Measurements from ENCODE around the gene XBP1.
"Not testable (repeated sequence)": the region's sequence is repeated elsewhere in the genome, so short reads cannot be mapped to it uniquely, and the experiment has no call there.

Gene XBP1

GRCh38 chr22:28831140-28832072 is 31.0 kb upstream of the XBP1 start:
- H3K27ac ChIP-seq (ENCODE audit: low read depth, low read length, severe bottlenecking), result no peak overlapping the region
- no peaks in the 10 kb centered on the region for H3K9me3 ChIP-seq (ENCODE audit: control insufficient read depth, low read length)
- H3K36me3 ChIP-seq (ENCODE audit: control insufficient read depth, insufficient read depth, low read length), result no peaks in the 10 kb centered on the region
- H3K4me1 ChIP-seq (ENCODE audit: control insufficient read depth, insufficient read depth, low read length, poor library complexity, severe bottlenecking), result no peaks in the 10 kb centered on the region
- WGBS, 2 experiments (ENCODE audit: insufficient coverage in 2 of 2), result 76 to 95% methylated on average over 6 to 7 of the region's 7 CpGs
- H3K4me3 ChIP-seq (ENCODE audit: extremely low read depth, insufficient read depth, low read length, poor library complexity, severe bottlenecking), result no peak overlapping the region

GRCh38 chr22:28830441-28830840 is 30.1 kb upstream of the XBP1 start:
- Histone ChIP-seq H3K27ac (ENCODE audit: low read depth, low read length, severe bottlenecking) (no peak overlapping the region), H3K4me1 (ENCODE audit: control insufficient read depth, insufficient read depth, low read length, poor library complexity, severe bottlenecking) (no peaks in the 10 kb centered on the region), H3K36me3 (ENCODE audit: control insufficient read depth, insufficient read depth, low read length) (no peaks in the 10 kb centered on the region), H3K4me3 (ENCODE audit: extremely low read depth, insufficient read depth, low read length, poor library complexity, severe bottlenecking) (no peak overlapping the region), H3K9me3 (ENCODE audit: control insufficient read depth, low read length) (no peaks in the 10 kb centered on the region)
- 75 to 100% methylated on average over 1 of the region's 3 CpGs for WGBS, 2 experiments (ENCODE audit: insufficient coverage in 2 of 2)

GRCh38 chr22:28829358-28830181 is 29.2 kb upstream of the XBP1 start:
- Histone ChIP-seq H3K36me3 (ENCODE audit: control insufficient read depth, insufficient read depth, low read length) (no peaks in the 10 kb centered on the region), H3K9me3 (ENCODE audit: control insufficient read depth, low read length) (no peaks in the 10 kb centered on the region), H3K4me3 (ENCODE audit: extremely low read depth, insufficient read depth, low read length, poor library complexity, severe bottlenecking) (no peak overlapping the region), H3K4me1 (ENCODE audit: control insufficient read depth, insufficient read depth, low read length, poor library complexity, severe bottlenecking) (no peaks in the 10 kb centered on the region), H3K27ac (ENCODE audit: low read depth, low read length, severe bottlenecking) (no peak overlapping the region)
- 48 to 53% methylated on average over 9 to 10 of the region's 12 CpGs for WGBS, 2 experiments (ENCODE audit: insufficient coverage in 2 of 2)

- Histone ChIP-seq H3K4me1 (ENCODE audit: control insufficient read depth, insufficient read depth, low read length, poor library complexity, severe bottlenecking) (no peaks in the 10 kb centered on the region), H3K36me3 (ENCODE audit: control insufficient read depth, insufficient read depth, low read length) (no peaks in the 10 kb centered on the region), H3K4me3 (ENCODE audit: extremely low read depth, insufficient read depth, low read length, poor library complexity, severe bottlenecking) (no peak overlapping the region), H3K27ac (ENCODE audit: low read depth, low read length, severe bottlenecking) (no peak overlapping the region), H3K9me3 (ENCODE audit: control insufficient read depth, low read length) (no peaks in the 10 kb centered on the region)
- 88 to 97% methylated on average over 3 of the region's 7 CpGs for WGBS, 2 experiments (ENCODE audit: insufficient coverage in 2 of 2)
Observed at GRCh38 chr22:28826921-28827320, 26.6 kb upstream of the XBP1 start.

GRCh38 chr22:28826430-28826829 is 26.1 kb upstream of the XBP1 start:
- not testable (repeated sequence) for H3K4me1 ChIP-seq (ENCODE audit: control insufficient read depth, insufficient read depth, low read length, poor library complexity, severe bottlenecking); H3K27ac ChIP-seq (ENCODE audit: low read depth, low read length, severe bottlenecking); H3K9me3 ChIP-seq (ENCODE audit: control insufficient read depth, low read length); H3K36me3 ChIP-seq (ENCODE audit: control insufficient read depth, insufficient read depth, low read length); H3K4me3 ChIP-seq (ENCODE audit: extremely low read depth, insufficient read depth, low read length, poor library complexity, severe bottlenecking)
- 88% methylated on average over 1 of the region's 4 CpGs; no CpG with 5 or more reads in 1 of the 2 experiments for WGBS, 2 experiments (ENCODE audit: insufficient coverage in 2 of 2)

GRCh38 chr22:28824455-28824854 is 24.1 kb upstream of the XBP1 start:
- not testable (repeated sequence) for H3K36me3 ChIP-seq (ENCODE audit: control insufficient read depth, insufficient read depth, low read length); H3K27ac ChIP-seq (ENCODE audit: low read depth, low read length, severe bottlenecking); H3K9me3 ChIP-seq (ENCODE audit: control insufficient read depth, low read length); H3K4me3 ChIP-seq (ENCODE audit: extremely low read depth, insufficient read depth, low read length, poor library complexity, severe bottlenecking); H3K4me1 ChIP-seq (ENCODE audit: control insufficient read depth, insufficient read depth, low read length, poor library complexity, severe bottlenecking)
- 95 to 99% methylated on average over 7 of the region's 9 CpGs for WGBS, 2 experiments (ENCODE audit: insufficient coverage in 2 of 2)

- WGBS, 2 experiments (ENCODE audit: insufficient coverage in 2 of 2), result 57 to 88% methylated on average over 1 to 2 of the region's 4 CpGs
- Histone ChIP-seq H3K9me3 (ENCODE audit: control insufficient read depth, low read length) (no peaks in the 10 kb centered on the region), H3K27ac (ENCODE audit: low read depth, low read length, severe bottlenecking) (no peak overlapping the region), H3K4me1 (ENCODE audit: control insufficient read depth, insufficient read depth, low read length, poor library complexity, severe bottlenecking) (no peaks in the 10 kb centered on the region), H3K4me3 (ENCODE audit: extremely low read depth, insufficient read depth, low read length, poor library complexity, severe bottlenecking) (no peak overlapping the region), H3K36me3 (ENCODE audit: control insufficient read depth, insufficient read depth, low read length) (no peaks in the 10 kb centered on the region)
Observed at GRCh38 chr22:28822930-28823551, 22.7 kb upstream of the XBP1 start.

- H3K36me3 ChIP-seq (ENCODE audit: control insufficient read depth, insufficient read depth, low read length), result no peaks in the 10 kb centered on the region
- no peak overlapping the region for H3K27ac ChIP-seq (ENCODE audit: low read depth, low read length, severe bottlenecking)
- 90 to 100% methylated on average over 1 of the region's 1 CpG for WGBS, 2 experiments (ENCODE audit: insufficient coverage in 2 of 2)
Observed at GRCh38 chr22:28821452-28821851, 21.1 kb upstream of the XBP1 start.

GRCh38 chr22:28820885-28821284 is 20.5 kb upstream of the XBP1 start:
- H3K36me3 ChIP-seq (ENCODE audit: control insufficient read depth, insufficient read depth, low read length), result no peaks in the 10 kb centered on the region
- H3K4me1 ChIP-seq (ENCODE audit: control insufficient read depth, insufficient read depth, low read length, poor library complexity, severe bottlenecking), result no peaks in the 10 kb centered on the region
- H3K9me3 ChIP-seq (ENCODE audit: control insufficient read depth, low read length), result no peaks in the 10 kb centered on the region
- 86 to 100% methylated on average over 1 of the region's 2 CpGs for WGBS, 2 experiments (ENCODE audit: insufficient coverage in 2 of 2)
- no peak overlapping the region for H3K27ac ChIP-seq (ENCODE audit: low read depth, low read length, severe bottlenecking)
- H3K4me3 ChIP-seq (ENCODE audit: extremely low read depth, insufficient read depth, low read length, poor library complexity, severe bottlenecking), result no peak overlapping the region

More at GRCh38 chr22:28821452-28821851, 21.1 kb upstream of the XBP1 start:
- H3K9me3 ChIP-seq (ENCODE audit: control insufficient read depth, low read length), result no peaks in the 10 kb centered on the region
- no peaks in the 10 kb centered on the region for H3K4me1 ChIP-seq (ENCODE audit: control insufficient read depth, insufficient read depth, low read length, poor library complexity, severe bottlenecking)
- H3K4me3 ChIP-seq (ENCODE audit: extremely low read depth, insufficient read depth, low read length, poor library complexity, severe bottlenecking), result no peak overlapping the region

- no peaks in the 10 kb centered on the region for H3K36me3 ChIP-seq (ENCODE audit: control insufficient read depth, insufficient read depth, low read length)
- no peaks in the 10 kb centered on the region for H3K4me1 ChIP-seq (ENCODE audit: control insufficient read depth, insufficient read depth, low read length, poor library complexity, severe bottlenecking)
- 87 to 98% methylated on average over 4 of the region's 5 CpGs for WGBS, 2 experiments (ENCODE audit: insufficient coverage in 2 of 2)
- no peak overlapping the region for H3K27ac ChIP-seq (ENCODE audit: low read depth, low read length, severe bottlenecking)
- H3K9me3 ChIP-seq (ENCODE audit: control insufficient read depth, low read length), result no peaks in the 10 kb centered on the region
- no peak overlapping the region for H3K4me3 ChIP-seq (ENCODE audit: extremely low read depth, insufficient read depth, low read length, poor library complexity, severe bottlenecking)
Observed at GRCh38 chr22:28819253-28820096, 19.1 kb upstream of the XBP1 start.
